ENCODE results near the gene PTPN6. TPM values are rescaled to one million over a fixed set of nuclear protein-coding genes. Genes with fewer than 3 reads are reported as not detected.

Gene PTPN6
- total and polyA plus RNA-seq, 9 donors = 4.6 to 25.3 (median 9.8) TPM

- peak in 1 of 5 donors; percentile 58 for DNase-seq
- Histone ChIP-seq H3K4me3 (no peak overlapping the region), H3K9me3 (no peaks in the 10 kb centered on the region), H3K27ac (no peak overlapping the region), H3K4me1 (ENCODE audit: insufficient read depth) (peaks cover 14% of the 10 kb centered on the region), H3K36me3 (no peaks in the 10 kb centered on the region), H3K27me3 (no peaks in the 10 kb centered on the region)
- no peak for TF ChIP-seq EP300 (IDR thresholded peaks at IDR 0.05)
- no peak for TF ChIP-seq CTCF (IDR thresholded peaks at IDR 0.05)
- TF ChIP-seq POLR2A (IDR thresholded peaks at IDR 0.05) = no peak
- intact Hi-C loops (cut with DNase I) = no loop called here
- WGBS, 3 donors = 87 to 90% (median 89%) methylated on average over 3 of the region's 3 CpGs
These were observed 14.9 kb upstream of the PTPN6 start for GRCh38 chr12:6936194-6936635.

GRCh38 chr12:6936636-6937480 lies 14.3 kb upstream of the PTPN6 start:
- intact Hi-C loops (cut with DNase I) = no loop called here

GRCh38 chr12:6937481-6938352 lies 13.4 kb upstream of the PTPN6 start:
- peak; percentile 89 to 94 (median 93) for DNase-seq
- H3K27me3 ChIP-seq = no peaks in the 10 kb centered on the region
- 1% methylated on average over 65 to 80 of the region's 80 CpGs for WGBS, 3 donors
- intact Hi-C loops (cut with DNase I) = no loop called here
- H3K27ac ChIP-seq = peak overlapping the region; percentile 83 to 93
- TF ChIP-seq CTCF (IDR thresholded peaks at IDR 0.05) (peak; percentile 95 to 97 (median 97)), EP300 (IDR thresholded peaks at IDR 0.05) (no peak), POLR2A (IDR thresholded peaks at IDR 0.05) (peak; percentile 52)
- H3K4me1 ChIP-seq (ENCODE audit: insufficient read depth) = peaks cover 14% of the 10 kb centered on the region
- H3K9me3 ChIP-seq = no peaks in the 10 kb centered on the region
- H3K36me3 ChIP-seq = no peaks in the 10 kb centered on the region
- H3K4me3 ChIP-seq = peak overlapping the region; percentile 53

More at GRCh38 chr12:6936636-6937480, 14.3 kb upstream of the PTPN6 start:
- peaks cover 14% of the 10 kb centered on the region for H3K4me1 ChIP-seq (ENCODE audit: insufficient read depth)
- peak overlapping the region; percentile 53 for H3K4me3 ChIP-seq
- peak overlapping the region; percentile 83 to 93 for H3K27ac ChIP-seq
- DNase-seq = peak; percentile 63 to 77 (median 71)
- TF ChIP-seq CTCF (IDR thresholded peaks at IDR 0.05) (peak in 1 of 3 donors; percentile 12), EP300 (IDR thresholded peaks at IDR 0.05) (no peak), POLR2A (IDR thresholded peaks at IDR 0.05) (no peak)
- WGBS, 3 donors = 20 to 30% (median 28%) methylated on average over 29 to 36 of the region's 36 CpGs
- no peaks in the 10 kb centered on the region for H3K27me3 ChIP-seq
- no peaks in the 10 kb centered on the region for H3K36me3 ChIP-seq
- H3K9me3 ChIP-seq = no peaks in the 10 kb centered on the region
